B cell (primary cell): ENCODE measurements around the gene CDO1.

Experiments
- EZH2 ChIP-seq: IDR thresholded peaks from 2 replicates; pipeline ENCODE4 v1.6.1; 2012; ENCODE audit warnings: borderline replicate concordance, low read depth, mild to moderate bottlenecking, moderate library complexity, low read length; ENCODE audit not compliant: insufficient read depth, poor library complexity, severe bottlenecking
- TF ChIP-seq, protein P1 (sequence below): fragments of 200-600 bp; IDR thresholded peaks from one replicate; pipeline ENCODE4 v1.8.0; 2022; ENCODE audit warnings: antibody characterized with exemption, mild to moderate bottlenecking

DNA sequence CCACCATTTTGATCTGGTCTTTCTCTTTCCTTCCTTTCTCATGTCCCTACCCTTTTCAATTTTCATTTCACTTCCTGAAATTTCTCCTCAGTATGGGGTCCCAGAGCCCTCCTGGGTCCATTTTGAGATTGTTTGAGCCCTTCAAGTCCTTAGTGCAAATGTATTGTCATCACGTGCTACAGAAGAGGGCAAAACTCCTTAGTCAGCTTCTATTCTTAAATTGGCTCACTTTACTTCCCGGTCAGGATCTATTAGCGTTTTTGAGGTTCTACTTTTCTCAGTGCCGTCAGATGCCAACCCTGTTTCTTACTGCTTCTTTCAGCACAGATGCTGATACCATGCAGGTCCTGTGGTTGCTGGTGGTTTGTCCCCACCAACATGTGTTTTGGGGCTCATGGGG lies 19.0 kb upstream of the CDO1 start:
- no peak for TF ChIP-seq EZH2
- TF ChIP-seq, protein P1, sequence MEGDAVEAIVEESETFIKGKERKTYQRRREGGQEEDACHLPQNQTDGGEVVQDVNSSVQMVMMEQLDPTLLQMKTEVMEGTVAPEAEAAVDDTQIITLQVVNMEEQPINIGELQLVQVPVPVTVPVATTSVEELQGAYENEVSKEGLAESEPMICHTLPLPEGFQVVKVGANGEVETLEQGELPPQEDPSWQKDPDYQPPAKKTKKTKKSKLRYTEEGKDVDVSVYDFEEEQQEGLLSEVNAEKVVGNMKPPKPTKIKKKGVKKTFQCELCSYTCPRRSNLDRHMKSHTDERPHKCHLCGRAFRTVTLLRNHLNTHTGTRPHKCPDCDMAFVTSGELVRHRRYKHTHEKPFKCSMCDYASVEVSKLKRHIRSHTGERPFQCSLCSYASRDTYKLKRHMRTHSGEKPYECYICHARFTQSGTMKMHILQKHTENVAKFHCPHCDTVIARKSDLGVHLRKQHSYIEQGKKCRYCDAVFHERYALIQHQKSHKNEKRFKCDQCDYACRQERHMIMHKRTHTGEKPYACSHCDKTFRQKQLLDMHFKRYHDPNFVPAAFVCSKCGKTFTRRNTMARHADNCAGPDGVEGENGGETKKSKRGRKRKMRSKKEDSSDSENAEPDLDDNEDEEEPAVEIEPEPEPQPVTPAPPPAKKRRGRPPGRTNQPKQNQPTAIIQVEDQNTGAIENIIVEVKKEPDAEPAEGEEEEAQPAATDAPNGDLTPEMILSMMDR, result no peak
